Measurements from ENCODE around the gene WDR7. TPM values are rescaled to one million over a fixed set of nuclear protein-coding genes. Genes with fewer than 3 reads are reported as not detected.

WDR7 gene
- total and polyA plus RNA-seq, 4 donors = 3.7 to 42.7 (median 19.0) TPM

DNA sequence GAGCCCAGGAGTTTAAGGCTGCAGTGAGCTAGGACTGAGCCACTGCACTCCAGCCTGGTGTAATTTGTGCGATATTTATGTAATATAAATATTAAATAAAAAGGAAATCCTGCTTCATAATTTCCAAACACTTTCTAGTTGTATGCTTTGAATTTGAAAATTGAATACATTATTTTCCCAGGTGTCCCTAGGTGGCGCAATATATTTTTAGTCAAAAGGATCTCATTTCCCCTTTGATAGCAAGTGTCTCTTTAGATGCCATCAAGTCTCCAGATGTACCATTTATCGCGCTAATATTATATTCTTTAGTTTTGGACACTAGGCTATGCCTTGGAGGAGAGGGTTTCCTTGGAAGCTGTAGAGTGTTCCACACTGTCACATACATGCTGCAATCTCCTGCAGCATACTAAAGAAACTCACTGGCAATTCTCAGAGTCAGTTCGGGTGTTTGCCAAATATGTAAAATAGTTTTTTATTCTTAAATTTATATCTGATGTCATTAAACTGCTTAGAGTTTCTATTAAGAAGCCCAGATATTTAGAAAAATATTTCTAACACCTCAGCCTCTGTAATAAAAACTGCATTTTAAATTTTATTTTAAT is 5.6 kb upstream of the WDR7 start:
- ATAC-seq (ENCODE audit: insufficient read depth, low FRiP score) (no peak), DNase-seq (peak in 1 of 3 donors; percentile 16)
- no peaks in the 10 kb centered on the region for H3K27me3 ChIP-seq (ENCODE audit: control insufficient read depth in 3 of 3, insufficient read depth in 3 of 3, low read length in 2 of 3)
- H3K4me3 ChIP-seq = no peak overlapping the region
- no peaks in the 10 kb centered on the region for H3K9me3 ChIP-seq (ENCODE audit: control insufficient read depth in 4 of 4, insufficient read depth in 3 of 4, low read length in 3 of 4)
- peaks cover 0 to 2% (median 0%) of the 10 kb centered on the region in 5 donors for H3K4me1 ChIP-seq (ENCODE audit: control insufficient read depth in 5 of 5, insufficient read depth in 5 of 5, low read length in 5 of 5)
- TF ChIP-seq, protein P1, sequence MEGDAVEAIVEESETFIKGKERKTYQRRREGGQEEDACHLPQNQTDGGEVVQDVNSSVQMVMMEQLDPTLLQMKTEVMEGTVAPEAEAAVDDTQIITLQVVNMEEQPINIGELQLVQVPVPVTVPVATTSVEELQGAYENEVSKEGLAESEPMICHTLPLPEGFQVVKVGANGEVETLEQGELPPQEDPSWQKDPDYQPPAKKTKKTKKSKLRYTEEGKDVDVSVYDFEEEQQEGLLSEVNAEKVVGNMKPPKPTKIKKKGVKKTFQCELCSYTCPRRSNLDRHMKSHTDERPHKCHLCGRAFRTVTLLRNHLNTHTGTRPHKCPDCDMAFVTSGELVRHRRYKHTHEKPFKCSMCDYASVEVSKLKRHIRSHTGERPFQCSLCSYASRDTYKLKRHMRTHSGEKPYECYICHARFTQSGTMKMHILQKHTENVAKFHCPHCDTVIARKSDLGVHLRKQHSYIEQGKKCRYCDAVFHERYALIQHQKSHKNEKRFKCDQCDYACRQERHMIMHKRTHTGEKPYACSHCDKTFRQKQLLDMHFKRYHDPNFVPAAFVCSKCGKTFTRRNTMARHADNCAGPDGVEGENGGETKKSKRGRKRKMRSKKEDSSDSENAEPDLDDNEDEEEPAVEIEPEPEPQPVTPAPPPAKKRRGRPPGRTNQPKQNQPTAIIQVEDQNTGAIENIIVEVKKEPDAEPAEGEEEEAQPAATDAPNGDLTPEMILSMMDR (IDR thresholded peaks at IDR 0.05; ENCODE audit: control extremely low read depth, extremely low read depth) = no peak
- no peak overlapping the region for H3K9ac ChIP-seq (ENCODE audit: insufficient read depth in 1 of 2, low read length in 2 of 2)
- H3K36me3 ChIP-seq (ENCODE audit: control insufficient read depth in 4 of 4, insufficient read depth in 4 of 4, low read length in 4 of 4) = no peaks in the 10 kb centered on the region
- H3K27ac ChIP-seq (ENCODE audit: low read depth in 1 of 2, low read length in 1 of 2) = no peak overlapping the region
- WGBS, 2 donors = 66 to 68% methylated on average over 5 of the region's 5 CpGs

DNA sequence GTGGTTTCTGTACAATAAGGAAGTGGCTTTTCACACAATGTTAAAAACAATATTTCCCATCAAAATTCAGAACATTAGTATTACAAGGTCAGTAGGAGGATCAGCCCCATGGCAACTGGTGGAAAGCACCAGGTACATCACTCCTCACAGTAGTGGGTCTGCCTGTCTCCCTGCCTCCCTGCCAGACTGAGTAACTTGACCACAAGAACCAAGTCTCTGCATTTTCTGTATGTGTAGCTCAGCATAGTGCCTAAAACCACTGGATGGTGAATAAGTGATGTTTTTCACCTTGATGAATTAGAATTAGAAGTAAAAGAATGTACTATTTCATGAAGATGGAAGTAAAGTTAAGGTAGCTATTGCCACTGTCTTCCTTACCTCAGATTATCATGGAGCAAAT is 4.1 kb upstream of the WDR7 start:
- TF ChIP-seq, protein P1 (IDR thresholded peaks at IDR 0.05; ENCODE audit: control extremely low read depth, extremely low read depth) = no peak
- no peak for DNase-seq
- ATAC-seq (ENCODE audit: insufficient read depth, low FRiP score) = no peak

GRCh38 chr18:56647951-56648893 is 2.9 kb upstream of the WDR7 start:
- Histone ChIP-seq H3K36me3 (ENCODE audit: control insufficient read depth in 4 of 4, insufficient read depth in 4 of 4, low read length in 4 of 4) (peaks cover 0 to 2% (median 0%) of the 10 kb centered on the region in 4 donors), H3K27ac (ENCODE audit: low read depth in 1 of 2, low read length in 1 of 2) (no peak overlapping the region), H3K9ac (ENCODE audit: insufficient read depth in 1 of 2, low read length in 2 of 2) (no peak overlapping the region), H3K27me3 (ENCODE audit: control insufficient read depth in 3 of 3, insufficient read depth in 3 of 3, low read length in 2 of 3) (no peaks in the 10 kb centered on the region), H3K4me3 (no peak overlapping the region), H3K9me3 (ENCODE audit: control insufficient read depth in 4 of 4, insufficient read depth in 3 of 4, low read length in 3 of 4) (no peaks in the 10 kb centered on the region), H3K4me1 (ENCODE audit: control insufficient read depth in 5 of 5, insufficient read depth in 5 of 5, low read length in 5 of 5) (peaks cover 0 to 9% (median 3%) of the 10 kb centered on the region in 5 donors)
- TF ChIP-seq, protein P1 (IDR thresholded peaks at IDR 0.05; ENCODE audit: control extremely low read depth, extremely low read depth) = no peak
- 86 to 92% methylated on average over 3 of the region's 3 CpGs for WGBS, 2 donors
- DNase-seq (no peak), ATAC-seq (ENCODE audit: insufficient read depth, low FRiP score) (no peak)

More for the DNA sequence above, 4.1 kb upstream of the WDR7 start:
- no peak overlapping the region for H3K27ac ChIP-seq (ENCODE audit: low read depth in 1 of 2, low read length in 1 of 2)
- H3K27me3 ChIP-seq (ENCODE audit: control insufficient read depth in 3 of 3, insufficient read depth in 3 of 3, low read length in 2 of 3) = no peaks in the 10 kb centered on the region
- H3K4me1 ChIP-seq (ENCODE audit: control insufficient read depth in 5 of 5, insufficient read depth in 5 of 5, low read length in 5 of 5) = peaks cover 0 to 5% (median 3%) of the 10 kb centered on the region in 5 donors
- no peaks in the 10 kb centered on the region for H3K9me3 ChIP-seq (ENCODE audit: control insufficient read depth in 4 of 4, insufficient read depth in 3 of 4, low read length in 3 of 4)
- peaks cover 0 to 2% (median 0%) of the 10 kb centered on the region in 4 donors for H3K36me3 ChIP-seq (ENCODE audit: control insufficient read depth in 4 of 4, insufficient read depth in 4 of 4, low read length in 4 of 4)
- no peak overlapping the region for H3K4me3 ChIP-seq
- H3K9ac ChIP-seq (ENCODE audit: insufficient read depth in 1 of 2, low read length in 2 of 2) = no peak overlapping the region

All from lung (tissue), 12 donors.